IMR-90 (cell line): Measurements from ENCODE around the gene ADGRV1. TPM values are rescaled to one million over a fixed set of nuclear protein-coding genes. Genes with fewer than 3 reads are reported as not detected.

Source experiments
- ATAC-seq: fragments of 200-7000 bp; cut with Tn5 transposase; 2 replicates; pipeline ENCODE4 v1.9.1; 2020; ENCODE audit warnings: low read depth, mild to moderate bottlenecking, moderate library complexity
- BruUV-seq: library from RNA; stranded (reverse); fragments of 400-500 nt; replicated peaks from 2 replicates; lab custom pipeline; 2021; lab: Mats Ljungman, UMichigan
- CTCF ChIA-PET: fragments of 300-600 bp; formaldehyde crosslinking; extraction: SDS; loops from one replicate; lab custom pipeline; 2021; ENCODE audit warnings: antibody characterized with exemption; lab: Yijun Ruan, JAX
- POLR2A ChIA-PET: fragments of 300-600 bp; sonication (Branson Sonifier 250); formaldehyde crosslinking; loops from one replicate; lab custom pipeline; 2022; ENCODE audit warnings: antibody characterized with exemption; ENCODE audit not compliant: unreplicated experiment; lab: Charles Lee
- DNase-seq: peaks from one replicate; pipeline ENCODE4 v3.0.0; 2013
- H2AFZ ChIP-seq: replicated peaks from 2 replicates; pipeline ENCODE3; 2013; ENCODE audit warnings: low read length, mild to moderate bottlenecking; ENCODE audit not compliant: poor library complexity
- H2AK5ac ChIP-seq: 2 replicates; pipeline ENCODE4 v1.6.1; 2013; ENCODE audit warnings: low read depth, low read length, inconsistent platforms
- H2AK9ac ChIP-seq: replicated peaks from 2 replicates; pipeline ENCODE3; 2013; ENCODE audit warnings: mild to moderate bottlenecking, low read depth, low read length, moderate library complexity; ENCODE audit not compliant: poor library complexity
- H2BK120ac ChIP-seq: 2 replicates; pipeline ENCODE4 v1.6.1; 2013; ENCODE audit warnings: low read depth, low read length, inconsistent platforms
- H2BK15ac ChIP-seq: 3 replicates; pipeline ENCODE4 v1.6.1; 2013; ENCODE audit warnings: low read depth, low read length, inconsistent platforms
- H2BK20ac ChIP-seq: 2 replicates; pipeline ENCODE4 v1.6.1; 2013; ENCODE audit warnings: low read depth, mild to moderate bottlenecking, inconsistent platforms, low read length, moderate library complexity
- H2BK5ac ChIP-seq: 2 replicates; pipeline ENCODE4 v1.6.1; 2013; ENCODE audit warnings: mild to moderate bottlenecking, low read depth, low read length, inconsistent platforms; ENCODE audit not compliant: poor library complexity, severe bottlenecking
- H3K14ac ChIP-seq: replicated peaks from 2 replicates; pipeline ENCODE4 v1.6.1; 2013; ENCODE audit warnings: low read depth, low read length, inconsistent platforms
- H3K18ac ChIP-seq: 2 replicates; pipeline ENCODE4 v1.6.1; 2013; ENCODE audit warnings: low read depth, low read length, control low read depth
- H3K23ac ChIP-seq: 2 replicates; pipeline ENCODE4 v1.6.1; 2013; ENCODE audit warnings: low read depth, low read length, inconsistent platforms
- H3K27ac ChIP-seq: 2 replicates; pipeline ENCODE4 v1.5.1; 2013; ENCODE audit warnings: mild to moderate bottlenecking, control low read depth, low read length; ENCODE audit not compliant: insufficient read depth
- H3K27me3 ChIP-seq: 2 replicates; pipeline ENCODE4 v1.6.1; 2013; ENCODE audit warnings: low read length; ENCODE audit not compliant: control insufficient read depth, insufficient read depth
- H3K36me3 ChIP-seq: 2 replicates; pipeline ENCODE4 v1.6.1; 2013; ENCODE audit warnings: low read length, mixed read lengths; ENCODE audit not compliant: control insufficient read depth, insufficient read depth
- H3K4ac ChIP-seq: 2 replicates; pipeline ENCODE4 v1.6.1; 2013; ENCODE audit warnings: low read depth, low read length, inconsistent platforms
- H3K4me1 ChIP-seq: 2 replicates; pipeline ENCODE4 v1.6.1; 2013; ENCODE audit warnings: low read length, mixed read lengths; ENCODE audit not compliant: control insufficient read depth, insufficient read depth
- H3K4me2 ChIP-seq: 2 replicates; pipeline ENCODE4 v1.6.1; 2013; ENCODE audit warnings: low read depth, mild to moderate bottlenecking, control low read depth, low read length, moderate library complexity
- H3K4me3 ChIP-seq: 2 replicates; pipeline ENCODE4 v1.5.1; 2013; ENCODE audit warnings: low read depth, mild to moderate bottlenecking, control low read depth, low read length, moderate library complexity; ENCODE audit not compliant: insufficient read depth
- H3K56ac ChIP-seq: 2 replicates; pipeline ENCODE4 v1.6.1; 2013; ENCODE audit warnings: low read length, inconsistent platforms; ENCODE audit not compliant: insufficient read depth; ENCODE audit errors: extremely low read depth
- H3K79me1 ChIP-seq, 2 experiments: 2 replicates each; pipeline ENCODE4 v1.6.1; 2013; ENCODE audit warnings: low read length in 2 of 2, inconsistent platforms in 1 of 2, low read depth in 1 of 2
- H3K9ac ChIP-seq: 2 replicates; pipeline ENCODE4 v1.6.1; 2013; ENCODE audit warnings: low read depth, low read length, control low read depth
- H3K9me1 ChIP-seq: 2 replicates; pipeline ENCODE4 v1.6.1; 2013; ENCODE audit warnings: low read length, inconsistent platforms; ENCODE audit not compliant: insufficient read depth
- H3K9me3 ChIP-seq: 2 replicates; pipeline ENCODE4 v1.6.1; 2013; ENCODE audit warnings: low read length; ENCODE audit not compliant: control insufficient read depth, insufficient read depth
- H4K20me1 ChIP-seq: 2 replicates; pipeline ENCODE4 v1.6.1; 2013; ENCODE audit warnings: low read length, inconsistent platforms; ENCODE audit not compliant: insufficient read depth
- H4K5ac ChIP-seq: 2 replicates; pipeline ENCODE4 v1.6.1; 2013; ENCODE audit warnings: mild to moderate bottlenecking, low read depth, low read length, control low read depth
- H4K8ac ChIP-seq, 2 experiments: 2 replicates each; pipeline ENCODE4 v1.6.1; 2013; ENCODE audit warnings: low read depth in 2 of 2, low read length in 2 of 2, control low read depth in 1 of 2, inconsistent platforms in 1 of 2
- H4K91ac ChIP-seq: 2 replicates; pipeline ENCODE4 v1.6.1; 2013; ENCODE audit warnings: low read depth, low read length, inconsistent platforms; ENCODE audit not compliant: insufficient read depth
- BHLHE40 ChIP-seq: fragments of 150-350 bp; IDR thresholded peaks from 2 replicates; pipeline ENCODE4 v1.6.1; 2016; ENCODE audit warnings: mild to moderate bottlenecking, low read depth, low read length
- CEBPB ChIP-seq: IDR thresholded peaks from 2 replicates; pipeline ENCODE4 v1.6.1; 2012; ENCODE audit warnings: low read depth, low read length, improper control_type of control experiment
- FOS ChIP-seq: fragments of 150-350 bp; IDR thresholded peaks from 2 replicates; pipeline ENCODE4 v1.6.1; 2016; ENCODE audit warnings: low read depth, low read length
- MXI1 ChIP-seq: IDR thresholded peaks from 2 replicates; pipeline ENCODE4 v1.6.1; 2012; ENCODE audit warnings: low read depth, mild to moderate bottlenecking, low read length, moderate library complexity, borderline replicate concordance
- RCOR1 ChIP-seq: IDR thresholded peaks from 2 replicates; pipeline ENCODE4 v1.6.1; 2012; ENCODE audit warnings: mild to moderate bottlenecking, low read length, improper control_type of control experiment; ENCODE audit not compliant: insufficient replicate concordance
- USF2 ChIP-seq: fragments of 150-350 bp; IDR thresholded peaks from 2 replicates; pipeline ENCODE4 v1.6.1; 2017; ENCODE audit warnings: mild to moderate bottlenecking, antibody characterized with exemption, low read length, low read depth
- WGBS, 2 experiments: methylation state at CpG; one replicate each; pipeline versions ENCODE4 v1.1.5 to v1.1.7; 2013; ENCODE audit warnings: missing lambda C conversion rate in 2 of 2; ENCODE audit not compliant: insufficient read length in 1 of 2; ENCODE audit errors: extremely low coverage in 2 of 2; 5-methylcytosine and 5-hydroxymethylcytosine counted together
- dilution Hi-C: fragments of 300-500 bp; cut with HindIII; formaldehyde crosslinking; loops from one replicate; pipeline ENCODE4 v1.14.3; 2018; ENCODE audit warnings: low sequenced_read_pairs; ENCODE audit not compliant: unreplicated experiment
- in situ Hi-C: fragments of 300-500 bp; cut with MboI; formaldehyde crosslinking; loops from 3 replicates; pipeline ENCODE4 v1.14.3; 2019; ENCODE audit warnings: low sequenced_read_pairs, inconsistent platforms, mixed read lengths
- intact Hi-C: fragments of 100-400 bp; cut with micrococcal nuclease; formaldehyde crosslinking; loops from 2 replicates; pipeline ENCODE4 v1.10.0; 2022
- polyA plus RNA-seq, 3 experiments: library from polyadenylated mRNA; depleted of rRNA; stranded (reverse); fragments of >200 nt; gene quantifications; 2 replicates each; pipeline ENCODE4 v1.2.3, GENCODE V29; 2012; ENCODE audit warnings: low replicate concordance in 1 of 3
- total RNA-seq: library from RNA; depleted of rRNA; stranded (reverse); fragments of >200 nt; gene quantifications from 2 replicates; pipeline ENCODE4 v1.2.3, GENCODE V29; 2012

Gene ADGRV1
- total and polyA plus RNA-seq, 2 of the 4 experiments (the other 2 are of a cell fraction) = under 0.01 TPM; not detected in 1

- no peak overlapping the region for H2BK5ac ChIP-seq
- H2AFZ ChIP-seq = no peak overlapping the region
- in situ Hi-C loops = no loop called here
- no peak overlapping the region for H2AK9ac ChIP-seq
- H3K27ac ChIP-seq = no peak overlapping the region
- dilution Hi-C loops = no loop called here
- no peak overlapping the region for H2BK20ac ChIP-seq
- no peak overlapping the region for H3K4me3 ChIP-seq
- 0% methylated on average over 1 of the region's 2 CpGs; no CpG with 5 or more reads in 1 of the 2 experiments for WGBS, 2 experiments
- BruUV-seq = no TSS peak
- no peak overlapping the region for H2BK120ac ChIP-seq
- H3K56ac ChIP-seq = no peak overlapping the region
- POLR2A ChIA-PET = no interaction called here
- no peak overlapping the region for H2AK5ac ChIP-seq
- H3K23ac ChIP-seq = no peak overlapping the region
- H3K79me1 ChIP-seq = no peaks in the 10 kb centered on the region
- no peaks in the 10 kb centered on the region for H3K9me3 ChIP-seq
- no peak overlapping the region for H3K9ac ChIP-seq
- TF ChIP-seq USF2 (no peak), BHLHE40 (no peak), MXI1 (no peak), FOS (no peak), CEBPB (no peak), RCOR1 (no peak)
- H3K14ac ChIP-seq = no peak overlapping the region
- no peaks in the 10 kb centered on the region for H3K4me1 ChIP-seq
- no peak for DNase-seq
- no peak overlapping the region for H3K4me2 ChIP-seq
- intact Hi-C loops = no loop called here
- H2BK15ac ChIP-seq = no peak overlapping the region
- H4K91ac ChIP-seq = no peak overlapping the region
- no peak overlapping the region for H4K5ac ChIP-seq
- no peaks in the 10 kb centered on the region for H3K27me3 ChIP-seq
- ATAC-seq = no peak
- H3K18ac ChIP-seq = no peak overlapping the region
- no peak overlapping the region for H3K4ac ChIP-seq
- no peaks in the 10 kb centered on the region for H4K20me1 ChIP-seq
- CTCF ChIA-PET = no interaction called here
- H3K36me3 ChIP-seq = no peaks in the 10 kb centered on the region
- H4K8ac ChIP-seq = no peak overlapping the region
- H3K9me1 ChIP-seq = no peaks in the 10 kb centered on the region
Measured at GRCh38 chr5:90581956-90582355, 23.4 kb downstream of the ADGRV1 start.
